Ovary (tissue), 9 donors: ENCODE results near the gene CCND3. TPM values are rescaled to one million over a fixed set of nuclear protein-coding genes. Genes with fewer than 3 reads are reported as not detected.

Experiments
- DNase-seq, 5 donors: peaks; one replicate each; pipeline ENCODE4 v3.0.0-alpha.2; 2019 to 2020
- H3K27ac ChIP-seq, 2 donors: fragments of 200-600 bp; one replicate each; pipeline versions ENCODE4 v1.5.1 to v1.8.0; 2019 to 2022
- H3K27me3 ChIP-seq: fragments of 200-600 bp; one replicate; pipeline ENCODE4 v1.8.0; 2022
- H3K36me3 ChIP-seq: fragments of 200-600 bp; sonication (generic); one replicate; pipeline ENCODE4 v1.5.1; 2019
- H3K4me1 ChIP-seq: one replicate; pipeline ENCODE4 v1.8.1; 2013; ENCODE audit warnings: mild to moderate bottlenecking, moderate library complexity; ENCODE audit not compliant: insufficient read depth
- H3K4me3 ChIP-seq: fragments of 200-600 bp; sonication (generic); one replicate; pipeline ENCODE4 v1.5.1; 2017
- H3K9me3 ChIP-seq, 2 donors: fragments of 200-600 bp in 1 of 2; sonication (generic) in 1 of 2; one replicate each; pipeline versions ENCODE4 v1.5.1 to v1.8.1; 2013 to 2019; ENCODE audit warnings: mild to moderate bottlenecking in 1 of 2, moderate library complexity in 1 of 2
- EP300 ChIP-seq: sonication (generic); formaldehyde crosslinking; IDR thresholded peaks from one replicate; pipeline ENCODE4 v1.6.1; 2017; ENCODE audit warnings: antibody characterized with exemption
- POLR2A ChIP-seq: fragments of 450-650 bp; IDR thresholded peaks from one replicate; pipeline ENCODE4 v1.6.1; 2017; ENCODE audit warnings: antibody characterized with exemption, mild to moderate bottlenecking, moderate library complexity
- WGBS, 3 donors: extraction: QIAGEN DNeasy Blood & Tissue Kit in 1 of 3; methylation state at CpG; one replicate each; pipeline versions ENCODE4 v1.1.5 to v1.1.7; 2013 to 2017; 5-methylcytosine and 5-hydroxymethylcytosine counted together
- intact Hi-C, 4 donors: fragments of 100-400 bp; cut with DNase I; formaldehyde crosslinking; loops; one replicate each; pipeline versions ENCODE4 v1.11.0 to v1.15.1; 2022 to 2023
- polyA plus RNA-seq, 2 donors: library from polyadenylated mRNA; stranded (reverse); fragments of 200-250 nt in 1 of 2; fragments of 350-450 nt in 1 of 2; fragmentation: Illumina TruSeq in 1 of 2; extraction: RNeasy Lipid Tissue Mini Kit (QIAGEN cat#74804) in 1 of 2; gene quantifications; one replicate each; pipeline ENCODE4 v1.2.3, GENCODE V29; 2013 to 2014
- total RNA-seq, 7 donors: library from RNA; depleted of rRNA in 2 of 7; stranded (reverse); fragments of >200 nt in 2 of 7; fragmentation: NEBNext Ultra II Directional in 3 of 7; extraction: Animal tissue kit (Norgen Biotek cat#: 25700) in 3 of 7; gene quantifications; one replicate each; pipeline versions ENCODE4 v1.1.0 to v1.2.4, GENCODE V29; 2016 to 2023
- TF ChIP-seq, protein P1 (sequence below), 3 donors: fragments of 450-650 bp in 2 of 3; fragments of 200-600 bp in 1 of 3; IDR thresholded peaks; one replicate each; pipeline versions ENCODE4 v1.5.1 to v1.8.0; 2016 to 2022; ENCODE audit warnings: antibody characterized with exemption in 3 of 3, mild to moderate bottlenecking in 1 of 3
- donor health status: DM: no; HTN: no; CAD: no; lungs with moderate emphysema.
- donor health status: DM: no; HTN: no; CAD: no.
- donor health status: Bipolar disorder and iron deficiency.
- donor health status: DM: yes; HTN: yes; CAD: no.
- donor health status: DM: no; HTN: no; CAD: no.
- donor health status: DM: yes; HTN: yes; CAD: no.

CCND3 gene
- total and polyA plus RNA-seq, 9 donors: 22.7 to 217 (median 53.7) TPM

DNA sequence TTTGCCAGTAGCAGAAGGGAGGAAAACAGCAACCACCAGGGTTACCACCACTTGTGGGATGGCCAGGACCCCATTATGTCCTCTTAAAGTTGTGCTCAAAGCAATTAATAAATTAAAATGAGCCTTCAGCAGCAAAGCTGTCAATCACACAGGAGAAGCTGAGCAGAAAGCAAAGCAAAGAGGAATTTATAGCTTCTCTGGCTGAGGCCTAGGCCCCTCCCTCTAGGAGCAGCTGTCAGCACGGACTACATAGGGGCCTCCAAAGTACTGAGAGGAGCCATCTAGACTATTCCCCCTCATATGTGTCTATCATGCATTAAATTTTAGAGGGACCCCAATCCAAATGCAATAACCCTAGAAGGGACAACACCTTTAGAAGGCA is 6.4 kb downstream of the CCND3 start:
- no peak overlapping the region for H3K4me3 ChIP-seq
- WGBS, 3 donors: 47 to 54% (median 54%) methylated on average over 1 of the region's 1 CpG
- no peaks in the 10 kb centered on the region for H3K27me3 ChIP-seq
- TF ChIP-seq, protein P1, sequence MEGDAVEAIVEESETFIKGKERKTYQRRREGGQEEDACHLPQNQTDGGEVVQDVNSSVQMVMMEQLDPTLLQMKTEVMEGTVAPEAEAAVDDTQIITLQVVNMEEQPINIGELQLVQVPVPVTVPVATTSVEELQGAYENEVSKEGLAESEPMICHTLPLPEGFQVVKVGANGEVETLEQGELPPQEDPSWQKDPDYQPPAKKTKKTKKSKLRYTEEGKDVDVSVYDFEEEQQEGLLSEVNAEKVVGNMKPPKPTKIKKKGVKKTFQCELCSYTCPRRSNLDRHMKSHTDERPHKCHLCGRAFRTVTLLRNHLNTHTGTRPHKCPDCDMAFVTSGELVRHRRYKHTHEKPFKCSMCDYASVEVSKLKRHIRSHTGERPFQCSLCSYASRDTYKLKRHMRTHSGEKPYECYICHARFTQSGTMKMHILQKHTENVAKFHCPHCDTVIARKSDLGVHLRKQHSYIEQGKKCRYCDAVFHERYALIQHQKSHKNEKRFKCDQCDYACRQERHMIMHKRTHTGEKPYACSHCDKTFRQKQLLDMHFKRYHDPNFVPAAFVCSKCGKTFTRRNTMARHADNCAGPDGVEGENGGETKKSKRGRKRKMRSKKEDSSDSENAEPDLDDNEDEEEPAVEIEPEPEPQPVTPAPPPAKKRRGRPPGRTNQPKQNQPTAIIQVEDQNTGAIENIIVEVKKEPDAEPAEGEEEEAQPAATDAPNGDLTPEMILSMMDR (IDR thresholded peaks at IDR 0.05): no peak
- TF ChIP-seq POLR2A: no peak
- TF ChIP-seq EP300: no peak
- H3K4me1 ChIP-seq: peaks cover 6% of the 10 kb centered on the region
- intact Hi-C loops: loop anchor here in 3 of 4 donors (5.0 to 10.0 kb wide), 3 partner anchors 107 to 150 kb away; partner anchors contain the start of genes PRICKLE4 (in 1 of the 3) and TOMM6 (in 1 of the 3)
- no peaks in the 10 kb centered on the region for H3K9me3 ChIP-seq
- H3K27ac ChIP-seq: no peak overlapping the region
- no peaks in the 10 kb centered on the region for H3K36me3 ChIP-seq
- no peak for DNase-seq

DNA sequence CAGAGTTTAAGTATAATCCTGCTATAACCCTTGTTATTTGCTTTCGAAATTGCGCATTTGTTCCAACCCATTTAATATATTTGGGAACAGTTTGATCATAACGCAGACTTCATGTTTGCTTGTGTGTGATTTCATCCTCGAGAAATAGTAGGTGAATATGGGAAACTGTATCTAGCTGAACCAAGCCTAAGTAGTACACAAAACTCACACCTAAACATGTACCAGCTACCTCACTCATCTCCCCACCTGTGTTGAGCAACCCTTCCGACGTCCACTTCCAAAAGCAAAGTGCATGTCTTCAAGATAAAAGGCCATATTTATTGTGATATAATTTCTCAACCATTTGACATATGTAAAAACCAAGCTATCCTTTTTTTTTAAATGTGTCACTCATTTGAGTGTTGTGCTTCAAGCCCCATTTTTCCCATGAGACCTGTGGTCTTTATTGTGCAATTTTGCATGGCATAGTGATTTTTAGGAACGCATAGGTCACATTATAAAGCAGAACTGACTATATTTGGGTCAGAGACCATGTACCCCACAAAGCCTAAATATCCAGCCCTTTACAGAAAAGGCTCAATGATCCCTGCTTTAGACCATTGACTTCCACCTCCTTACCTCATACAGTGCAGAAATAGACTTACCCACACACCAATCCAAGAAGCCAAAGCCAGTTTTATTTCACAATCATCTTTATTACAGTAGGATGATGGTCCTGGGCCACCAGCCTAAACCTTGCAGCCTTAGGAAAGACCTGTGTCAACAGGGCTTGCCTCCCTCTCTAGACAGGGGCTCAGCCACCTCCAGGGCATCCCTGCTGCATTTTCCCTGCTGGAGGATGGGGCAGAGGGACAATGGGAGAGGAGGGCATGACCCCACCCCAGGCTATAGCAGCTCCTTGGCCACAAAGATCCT is 7.1 kb downstream of the CCND3 start:
- Histone ChIP-seq H3K4me3 (no peak overlapping the region), H3K27me3 (no peaks in the 10 kb centered on the region), H3K36me3 (no peaks in the 10 kb centered on the region), H3K9me3 (no peaks in the 10 kb centered on the region), H3K4me1 (peaks cover 1% of the 10 kb centered on the region), H3K27ac (no peak overlapping the region)
- TF ChIP-seq POLR2A (no peak), EP300 (no peak)
- TF ChIP-seq, protein P1 (IDR thresholded peaks at IDR 0.05): no peak
- DNase-seq: no peak
- WGBS, 3 donors: 68 to 74% (median 69%) methylated on average over 7 of the region's 7 CpGs
- intact Hi-C loops: loop anchor here in 3 of 4 donors (5.0 to 10.0 kb wide), 3 partner anchors 108 to 150 kb away; partner anchors contain the start of genes PRICKLE4 (in 1 of the 3) and TOMM6 (in 1 of the 3)

DNA sequence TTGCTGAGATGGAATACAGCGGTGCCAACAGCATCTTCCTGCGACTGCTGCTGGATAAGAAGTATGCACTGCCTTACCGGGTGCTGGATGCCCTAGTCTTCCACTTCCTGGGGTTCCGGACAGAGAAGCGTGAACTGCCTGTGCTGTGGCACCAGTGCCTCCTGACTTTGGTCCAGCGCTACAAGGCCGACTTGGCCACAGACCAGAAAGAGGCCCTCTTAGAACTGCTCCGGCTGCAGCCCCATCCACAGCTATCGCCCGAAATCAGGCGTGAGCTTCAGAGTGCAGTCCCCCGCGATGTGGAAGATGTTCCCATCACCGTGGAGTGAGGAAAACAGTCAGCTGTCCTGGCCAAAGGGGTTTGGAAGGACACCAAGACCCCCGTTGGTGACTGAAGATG is 9.2 kb downstream of the CCND3 start:
- intact Hi-C loops: loop anchor here in 1 of 4 donors (10.0 kb wide), 2 partner anchors 112 to 148 kb away; partner anchors contain the start of genes PRICKLE4 and TOMM6
- WGBS, 3 donors: 78 to 82% (median 80%) methylated on average over 15 of the region's 15 CpGs

DNA sequence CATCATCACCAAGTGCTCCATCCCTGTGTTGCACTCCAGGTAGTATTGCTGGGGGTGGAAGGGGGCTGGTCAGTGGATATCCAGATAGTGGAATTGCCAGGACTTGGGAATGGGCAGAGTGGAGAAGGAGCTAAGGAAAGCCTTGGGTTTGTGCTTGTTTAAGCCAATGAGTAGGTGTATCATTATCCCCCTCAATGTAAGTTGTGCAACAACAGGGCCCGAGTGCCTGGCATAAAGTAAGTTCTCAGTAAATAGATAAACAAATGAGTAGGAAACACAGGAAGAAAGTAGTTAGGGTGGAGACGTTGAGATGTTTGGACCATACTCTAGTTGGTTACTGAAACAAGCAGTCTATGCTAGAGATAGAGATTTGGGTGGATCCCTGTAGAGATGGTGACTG is 9.8 kb downstream of the CCND3 start:
- Histone ChIP-seq H3K27me3 (no peaks in the 10 kb centered on the region), H3K4me1 (no peaks in the 10 kb centered on the region), H3K4me3 (no peak overlapping the region), H3K27ac (no peak overlapping the region), H3K36me3 (no peaks in the 10 kb centered on the region), H3K9me3 (no peaks in the 10 kb centered on the region)
- TF ChIP-seq, protein P1 (IDR thresholded peaks at IDR 0.05): no peak
- no peak for DNase-seq
- intact Hi-C loops: loop anchor here in 1 of 4 donors (10.0 kb wide), 2 partner anchors 113 to 147 kb away; partner anchors contain the start of genes PRICKLE4 and TOMM6
- WGBS, 3 donors: 43 to 57% (median 45%) methylated on average over 2 of the region's 2 CpGs

More for the DNA sequence above, 9.2 kb downstream of the CCND3 start:
- TF ChIP-seq EP300 (no peak), POLR2A (no peak)
- TF ChIP-seq, protein P1 (IDR thresholded peaks at IDR 0.05): no peak
- Histone ChIP-seq H3K9me3 (no peaks in the 10 kb centered on the region), H3K4me3 (no peak overlapping the region), H3K27me3 (no peaks in the 10 kb centered on the region), H3K36me3 (no peaks in the 10 kb centered on the region), H3K27ac (no peak overlapping the region), H3K4me1 (no peaks in the 10 kb centered on the region)
- no peak for DNase-seq
